Progenitor cell of endocrine pancreas (in vitro differentiated cells): Measurements from ENCODE around the gene TBC1D10B. TPM values are rescaled to one million over a fixed set of nuclear protein-coding genes. Genes with fewer than 3 reads are reported as not detected.

Experiments used
- DNase-seq: peaks from one replicate; pipeline ENCODE4 v3.0.0; 2021; ENCODE audit warnings: low spot score; ENCODE audit not compliant: unreplicated experiment
- H3K27ac Mint-ChIP-seq: 2 replicates; pipeline ENCODE4 v1.8.0; 2021; ENCODE audit warnings: mild to moderate bottlenecking, moderate library complexity, mixed read lengths
- H3K27me3 Mint-ChIP-seq: 2 replicates; pipeline ENCODE4 v1.8.0; 2021; ENCODE audit warnings: mixed read lengths
- H3K36me3 Mint-ChIP-seq: 2 replicates; pipeline ENCODE4 v1.8.0; 2022; ENCODE audit warnings: mixed read lengths; ENCODE audit not compliant: insufficient read depth
- H3K4me1 Mint-ChIP-seq: 2 replicates; pipeline ENCODE4 v1.8.0; 2021; ENCODE audit warnings: low read depth, mixed read lengths
- H3K4me3 Mint-ChIP-seq: 2 replicates; pipeline ENCODE4 v1.8.0; 2021; ENCODE audit warnings: low read depth, mild to moderate bottlenecking, moderate library complexity, mixed read lengths
- H3K9me3 Mint-ChIP-seq: 2 replicates; pipeline ENCODE4 v1.8.0; 2021; ENCODE audit warnings: low read depth, mixed read lengths
- total RNA-seq: library from RNA; stranded (reverse); gene quantifications from 2 replicates; pipeline ENCODE4 v1.2.1, GENCODE V29; 2021
- TF ChIP-seq, protein P1 (sequence below): fragments of 200-600 bp; sonication (generic); IDR thresholded peaks from one replicate; pipeline ENCODE4 v1.5.0; 2021; ENCODE audit warnings: antibody characterized with exemption, mild to moderate bottlenecking; ENCODE audit not compliant: unreplicated experiment

Gene TBC1D10B
- total RNA-seq, 1 donor from 2014 or later = 51.8 TPM

DNA sequence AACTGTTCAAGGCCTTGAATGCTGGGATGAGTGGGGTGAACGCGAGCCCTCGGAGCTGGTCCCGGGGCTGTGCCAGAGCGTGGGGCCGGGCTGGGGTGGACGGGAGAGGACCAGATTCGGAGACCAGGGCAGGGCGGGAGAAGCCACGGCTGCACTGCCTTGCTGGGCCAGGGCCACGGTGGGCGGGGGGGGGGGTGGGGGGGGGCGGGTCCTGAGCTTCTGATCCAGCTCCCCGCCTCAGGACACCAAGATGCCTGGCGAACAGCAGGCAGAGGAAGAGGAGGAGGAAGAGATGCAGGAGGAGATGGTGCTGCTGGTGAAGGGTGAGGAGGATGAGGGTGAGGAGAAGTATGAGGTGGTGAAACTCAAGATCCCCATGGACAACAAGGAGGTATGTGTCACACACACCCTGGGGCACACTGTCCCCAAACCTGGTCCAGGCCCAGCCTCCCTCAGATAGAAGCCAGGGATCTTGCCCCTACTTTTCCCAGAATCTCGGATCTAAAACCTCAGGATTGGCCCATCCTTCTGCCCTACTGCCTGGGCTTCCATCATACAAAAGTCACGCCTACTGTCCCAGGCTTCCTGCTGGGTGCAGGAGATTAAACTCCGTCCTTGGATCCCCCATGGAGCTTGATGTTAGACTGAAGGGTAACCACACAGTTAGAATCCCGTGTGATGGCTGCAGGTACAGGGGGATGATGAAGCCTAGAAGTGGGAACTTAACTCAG lies 37.7 kb upstream of the TBC1D10B start:
- TF ChIP-seq, protein P1, sequence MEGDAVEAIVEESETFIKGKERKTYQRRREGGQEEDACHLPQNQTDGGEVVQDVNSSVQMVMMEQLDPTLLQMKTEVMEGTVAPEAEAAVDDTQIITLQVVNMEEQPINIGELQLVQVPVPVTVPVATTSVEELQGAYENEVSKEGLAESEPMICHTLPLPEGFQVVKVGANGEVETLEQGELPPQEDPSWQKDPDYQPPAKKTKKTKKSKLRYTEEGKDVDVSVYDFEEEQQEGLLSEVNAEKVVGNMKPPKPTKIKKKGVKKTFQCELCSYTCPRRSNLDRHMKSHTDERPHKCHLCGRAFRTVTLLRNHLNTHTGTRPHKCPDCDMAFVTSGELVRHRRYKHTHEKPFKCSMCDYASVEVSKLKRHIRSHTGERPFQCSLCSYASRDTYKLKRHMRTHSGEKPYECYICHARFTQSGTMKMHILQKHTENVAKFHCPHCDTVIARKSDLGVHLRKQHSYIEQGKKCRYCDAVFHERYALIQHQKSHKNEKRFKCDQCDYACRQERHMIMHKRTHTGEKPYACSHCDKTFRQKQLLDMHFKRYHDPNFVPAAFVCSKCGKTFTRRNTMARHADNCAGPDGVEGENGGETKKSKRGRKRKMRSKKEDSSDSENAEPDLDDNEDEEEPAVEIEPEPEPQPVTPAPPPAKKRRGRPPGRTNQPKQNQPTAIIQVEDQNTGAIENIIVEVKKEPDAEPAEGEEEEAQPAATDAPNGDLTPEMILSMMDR = no peak
- Mint-ChIP-seq H3K27me3 (no peaks in the 10 kb centered on the region), H3K4me1 (peaks cover 10% of the 10 kb centered on the region), H3K36me3 (peaks cover 5% of the 10 kb centered on the region), H3K27ac (peak overlapping the region; percentile 5), H3K4me3 (peak overlapping the region; percentile 73), H3K9me3 (no peaks in the 10 kb centered on the region)
- DNase-seq = no peak

DNA sequence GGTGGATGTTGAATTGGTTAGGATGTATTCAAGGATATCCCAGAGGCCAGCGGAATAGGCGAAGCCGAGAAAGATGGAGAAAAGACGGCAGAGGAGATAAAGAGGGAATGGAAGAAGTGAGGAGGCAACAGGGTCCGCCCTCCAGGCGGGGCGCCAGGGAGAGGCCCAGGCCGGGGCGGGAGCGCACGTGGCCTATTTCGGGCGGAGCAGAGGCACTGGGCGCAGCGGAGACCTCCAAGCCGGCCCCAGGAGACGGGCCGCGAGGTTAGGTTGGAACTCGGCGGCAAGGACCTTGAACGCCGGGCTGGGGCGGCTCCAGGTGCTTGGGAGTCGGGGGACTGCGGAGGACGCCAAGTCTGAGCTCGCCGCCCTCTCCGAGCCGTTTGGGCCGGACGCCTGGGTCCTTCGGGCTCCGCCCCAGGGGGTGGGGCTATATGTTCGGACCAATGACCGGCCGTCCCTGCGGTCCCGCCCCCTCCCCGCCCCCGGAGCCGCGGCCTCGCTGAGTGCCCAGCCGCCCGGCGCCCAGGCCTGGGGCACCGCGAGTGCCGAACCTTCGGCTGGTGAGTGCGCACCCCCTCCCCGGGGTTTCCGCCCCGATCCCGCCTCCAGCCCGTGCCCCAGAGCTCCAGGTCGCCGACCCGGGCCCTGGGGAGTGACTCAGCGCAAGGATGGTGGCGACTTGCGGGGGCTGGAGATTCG lies 37.0 kb upstream of the TBC1D10B start, which contains the start of gene ZNF771:
ZNF771 (plus strand) TSS at position 505 of the 702 bp plus-strand sequence. CDS start 448 bp downstream, outside the sequence.
- Mint-ChIP-seq H3K4me1 (peaks cover 10% of the 10 kb centered on the region), H3K27me3 (no peaks in the 10 kb centered on the region), H3K27ac (peak within 1 kb of the TSS; percentile 96), H3K9me3 (no peaks in the 10 kb centered on the region), H3K4me3 (peak within 1 kb of the TSS; percentile 84), H3K36me3 (peaks cover 5% of the 10 kb centered on the region)
- DNase-seq = peak; percentile 85
- TF ChIP-seq, protein P1 = peak; percentile 34

DNA sequence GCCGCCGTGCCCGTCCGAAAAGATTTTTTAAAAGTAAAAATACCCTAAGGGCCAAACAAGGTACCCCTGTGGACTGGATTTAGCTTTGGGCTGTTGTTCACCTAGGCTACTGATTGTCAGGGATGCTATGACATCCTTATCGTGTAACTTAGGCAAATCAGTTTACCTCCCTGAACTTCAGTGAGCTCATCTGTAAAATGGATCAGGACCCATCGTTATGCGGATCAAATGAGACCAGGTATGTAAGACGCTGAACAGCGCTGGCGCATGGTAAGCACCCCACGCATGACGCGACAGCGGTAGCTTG lies 36.5 kb upstream of the TBC1D10B start:
- Mint-ChIP-seq H3K9me3 (no peaks in the 10 kb centered on the region), H3K4me1 (peaks cover 11% of the 10 kb centered on the region), H3K27ac (peak overlapping the region; percentile 96), H3K27me3 (no peaks in the 10 kb centered on the region), H3K36me3 (peaks cover 2% of the 10 kb centered on the region), H3K4me3 (peak overlapping the region; percentile 84)
- no peak for DNase-seq
- TF ChIP-seq, protein P1 = no peak

DNA sequence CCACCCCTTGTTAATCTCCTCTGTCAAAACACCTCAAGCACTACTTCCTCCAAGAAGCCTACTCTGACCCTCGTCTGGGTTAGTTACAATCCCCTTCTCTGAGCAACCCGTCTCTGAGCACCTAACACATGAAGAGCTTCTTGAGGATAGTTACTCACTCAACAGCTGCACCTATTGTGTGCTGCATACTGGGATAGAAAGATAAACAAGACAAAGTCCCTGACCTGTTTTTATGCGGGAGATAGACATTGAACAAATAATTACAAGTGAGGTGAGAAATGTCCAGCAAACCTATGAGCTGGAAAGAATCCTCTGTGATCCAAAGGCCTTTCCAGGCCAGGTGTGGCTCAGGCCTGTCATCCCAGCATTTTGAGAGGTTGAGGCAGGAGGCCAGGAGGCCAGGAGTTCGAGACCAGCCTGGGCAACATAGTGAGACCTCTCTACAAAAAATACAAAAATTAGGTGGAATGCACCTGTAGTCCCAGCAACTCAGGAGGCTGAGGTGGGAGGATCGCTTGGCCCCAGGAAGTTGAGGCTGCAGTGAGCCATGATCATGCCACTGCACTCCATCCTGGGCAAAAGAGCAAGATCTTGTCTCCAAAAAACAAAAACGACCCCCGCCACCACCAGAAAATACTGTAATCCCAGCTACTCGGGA lies 31.6 kb upstream of the TBC1D10B start:
- DNase-seq = no peak
- no peaks in the 10 kb centered on the region for H3K9me3 Mint-ChIP-seq
- H3K4me3 Mint-ChIP-seq = peak overlapping the region; percentile 77
- peaks cover 8% of the 10 kb centered on the region for H3K36me3 Mint-ChIP-seq
- H3K4me1 Mint-ChIP-seq = peaks cover 16% of the 10 kb centered on the region
- TF ChIP-seq, protein P1 = no peak
- H3K27ac Mint-ChIP-seq = peak overlapping the region; percentile 65
- H3K27me3 Mint-ChIP-seq = no peaks in the 10 kb centered on the region

DNA sequence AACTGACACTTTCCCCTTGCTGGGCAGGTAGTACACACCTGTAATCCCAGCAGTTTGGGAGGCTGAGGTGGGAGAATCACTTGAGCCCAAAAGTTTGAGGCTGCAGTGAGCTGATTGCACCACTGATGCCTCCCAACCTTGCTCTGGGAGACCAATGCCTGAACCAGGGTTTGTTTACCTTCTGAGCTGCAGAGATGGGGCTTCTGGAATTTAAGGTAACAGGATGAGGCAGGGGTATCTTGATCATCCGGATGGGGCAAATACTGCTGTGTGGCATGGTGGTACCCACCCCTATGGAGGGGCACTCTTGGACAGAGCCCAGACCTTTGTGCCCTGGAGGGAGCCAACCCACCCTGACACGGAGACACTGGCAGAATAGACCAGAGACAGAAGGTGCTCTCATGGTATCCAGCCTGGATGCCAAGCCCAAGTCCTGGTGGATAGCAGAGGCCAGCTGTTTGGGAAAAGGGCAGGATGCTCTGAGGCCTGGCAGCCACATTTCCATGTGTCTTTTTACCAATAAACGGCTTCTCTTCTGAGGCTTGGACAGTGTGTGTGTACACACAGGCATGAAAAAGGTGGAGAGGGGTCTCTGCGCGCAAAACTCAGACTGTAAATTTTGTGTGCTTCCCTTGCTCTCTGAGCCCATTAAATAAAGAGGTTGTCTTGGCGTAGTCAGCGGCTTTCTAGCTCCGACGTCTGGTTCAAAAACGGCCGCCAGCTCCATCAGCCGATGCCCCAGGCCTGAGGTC lies 29.3 kb upstream of the TBC1D10B start:
- no peak for DNase-seq
- Mint-ChIP-seq H3K36me3 (peaks cover 9% of the 10 kb centered on the region), H3K4me3 (peak overlapping the region; percentile 77), H3K27ac (peak overlapping the region; percentile 97), H3K9me3 (no peaks in the 10 kb centered on the region), H3K4me1 (peaks cover 20% of the 10 kb centered on the region), H3K27me3 (no peaks in the 10 kb centered on the region)
- TF ChIP-seq, protein P1 = no peak
